Naive thymus-derived CD4-positive, alpha-beta T cell (primary cell): Measurements from ENCODE around the gene ECHS1. TPM values are rescaled to one million over a fixed set of nuclear protein-coding genes. Genes with fewer than 3 reads are reported as not detected.
"Not testable (repeated sequence)": the region's sequence is repeated elsewhere in the genome, so short reads cannot be mapped to it uniquely, and the experiment has no call there.

Experiments
- ATAC-seq: fragments of 150-1000 bp; cut with Tn5 transposase; 2 replicates; pipeline ENCODE4 v1.10.0; 2021; ENCODE audit warnings: mild to moderate bottlenecking, moderate library complexity
- CTCF ChIA-PET: fragments of 350-600 bp; sonication (Branson Sonifier 250); formaldehyde crosslinking; loops from one replicate; lab custom pipeline; 2021; ENCODE audit warnings: antibody characterized with exemption; lab: Charles Lee
- POLR2A ChIA-PET: fragments of 350-600 bp; sonication (Branson Sonifier 250); formaldehyde crosslinking; loops from one replicate; lab custom pipeline; 2021; ENCODE audit warnings: antibody characterized with exemption, inconsistent platforms; lab: Charles Lee
- DNase-seq, 9 donors: peaks; one replicate each; pipeline versions ENCODE4 v3.0.0 to v3.0.0-alpha.2; 2020 to 2022; ENCODE audit warnings: mixed read lengths in 1 of 9
- H3K27ac ChIP-seq: one replicate; pipeline ENCODE4 v1.7.0; 2013; ENCODE audit warnings: mild to moderate bottlenecking, low read depth, low read length, moderate library complexity
- H3K27me3 ChIP-seq, 2 donors: one replicate each; pipeline ENCODE4 v1.7.0; 2013; ENCODE audit warnings: low read length in 2 of 2, mild to moderate bottlenecking in 2 of 2, moderate library complexity in 2 of 2; ENCODE audit not compliant: control insufficient read depth in 2 of 2, insufficient read depth in 2 of 2
- H3K36me3 ChIP-seq, 3 experiments: 1 replicate in 2 of 3; 2 replicates in 1 of 3; pipeline ENCODE4 v1.7.0; 2013; ENCODE audit warnings: low read length in 3 of 3, mild to moderate bottlenecking in 3 of 3, moderate library complexity in 1 of 3; ENCODE audit not compliant: insufficient read depth in 3 of 3, control insufficient read depth in 2 of 3
- H3K4me1 ChIP-seq, 2 donors: one replicate each; pipeline ENCODE4 v1.7.0; 2013; ENCODE audit warnings: low read length in 2 of 2, mild to moderate bottlenecking in 2 of 2, moderate library complexity in 1 of 2; ENCODE audit not compliant: control insufficient read depth in 2 of 2, insufficient read depth in 2 of 2
- H3K4me3 ChIP-seq: 2 replicates; pipeline ENCODE4 v1.7.0; 2013; ENCODE audit warnings: mild to moderate bottlenecking, low read length
- H3K9me3 ChIP-seq, 3 experiments: 1 replicate in 2 of 3; 2 replicates in 1 of 3; pipeline ENCODE4 v1.7.0; 2013; ENCODE audit warnings: low read length in 3 of 3; ENCODE audit not compliant: control insufficient read depth in 2 of 3
- H3K27ac Mint-ChIP-seq, 9 donors: one replicate each; pipeline ENCODE4 v1.8.0; 2020 to 2022; ENCODE audit warnings: mixed read lengths in 9 of 9, mild to moderate bottlenecking in 8 of 9, moderate library complexity in 5 of 9, inconsistent platforms in 2 of 9
- H3K27me3 Mint-ChIP-seq, 5 donors: one replicate each; pipeline ENCODE4 v1.8.0; 2021 to 2022; ENCODE audit warnings: mixed read lengths in 5 of 5, mild to moderate bottlenecking in 1 of 5
- H3K36me3 Mint-ChIP-seq, 5 donors: one replicate each; pipeline ENCODE4 v1.8.0; 2020 to 2022; ENCODE audit warnings: mixed read lengths in 5 of 5, mild to moderate bottlenecking in 3 of 5, inconsistent platforms in 1 of 5
- H3K4me1 Mint-ChIP-seq, 7 donors: one replicate each; pipeline ENCODE4 v1.8.0; 2020 to 2022; ENCODE audit warnings: mixed read lengths in 7 of 7, mild to moderate bottlenecking in 3 of 7, inconsistent platforms in 1 of 7
- H3K4me3 Mint-ChIP-seq, 10 donors: one replicate each; pipeline ENCODE4 v1.8.0; 2020 to 2022; ENCODE audit warnings: mild to moderate bottlenecking in 10 of 10, mixed read lengths in 10 of 10, moderate library complexity in 6 of 10, inconsistent platforms in 2 of 10
- H3K9me3 Mint-ChIP-seq, 11 donors: one replicate each; pipeline ENCODE4 v1.8.0; 2020 to 2022; ENCODE audit warnings: mixed read lengths in 11 of 11, mild to moderate bottlenecking in 4 of 11, inconsistent platforms in 1 of 11, moderate library complexity in 1 of 11
- intact Hi-C, 2 donors: fragments of 100-400 bp; cut with micrococcal nuclease; formaldehyde crosslinking; loops; one replicate each; pipeline ENCODE4 v1.15.1; 2023
- polyA plus RNA-seq, 2 donors: library from polyadenylated mRNA; unstranded; fragments of 300-500 nt; fragmentation: Illumina TruSeq; gene quantifications; one replicate each; pipeline ENCODE4 v1.2.3, GENCODE V29; 2021
- total RNA-seq, 6 experiments: library from RNA in 5 of 6; stranded (reverse) in 5 of 6; gene quantifications; 1 replicate in 5 of 6; 2 replicates in 1 of 6; pipeline ENCODE4 v1.2.3 and lab custom pipeline; 2021 to 2026

ECHS1 gene
- total and polyA plus RNA-seq, 7 experiments from 2014 or later, result 17.5 to 104 (median 30.6) TPM

DNA sequence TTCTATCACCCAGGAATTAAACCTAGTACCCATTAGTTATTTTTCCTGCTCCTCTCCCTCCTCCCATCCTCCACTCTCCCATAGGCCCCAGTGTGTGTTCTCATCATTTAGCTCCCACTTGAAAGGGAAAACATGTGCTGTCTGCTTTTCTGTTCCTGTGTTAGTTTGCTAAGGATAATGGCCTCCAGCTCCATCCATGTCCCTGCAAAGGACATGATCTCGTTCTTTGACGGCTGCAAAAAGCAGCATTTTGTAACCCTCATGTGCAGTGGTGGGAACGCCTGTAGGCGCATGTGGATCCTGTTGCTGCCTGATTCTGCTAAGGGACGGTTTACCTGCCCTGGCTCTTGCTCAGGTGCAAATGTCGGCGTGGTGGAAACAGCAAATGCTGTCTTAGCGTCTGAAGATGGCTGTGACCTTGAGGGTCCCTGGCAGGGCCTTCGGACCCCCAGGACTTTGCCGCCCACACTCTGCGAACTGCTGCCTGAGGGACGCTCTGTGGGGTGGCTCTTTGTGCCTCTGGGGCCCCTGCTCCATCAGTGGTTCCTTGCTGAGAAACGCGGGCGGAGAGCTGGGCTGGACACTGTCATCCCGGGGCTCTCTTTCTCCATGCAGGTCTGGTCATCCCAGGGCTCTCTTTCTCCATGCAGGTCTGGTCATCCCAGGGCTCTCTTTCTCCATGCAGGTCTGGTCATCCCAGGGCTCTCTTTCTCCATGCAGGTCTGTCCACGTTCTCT is 15.2 kb upstream of the ECHS1 start:
- DNase-seq, result no peak
- Mint-ChIP-seq H3K27ac (peak overlapping the region; percentile 72 to 95 (median 90)), H3K36me3 (peaks cover 0 to 4% (median 0%) of the 10 kb centered on the region in 5 donors), H3K9me3 (no peaks in the 10 kb centered on the region), H3K27me3 (peaks cover 0 to under 1% (median 0%) of the 10 kb centered on the region in 5 donors), H3K4me3 (peak overlapping the region; percentile 80 to 90 (median 86)), H3K4me1 (peaks cover 9 to 35% (median 28%) of the 10 kb centered on the region in 7 donors)
- Histone ChIP-seq H3K4me1 (peaks cover 27 to 33% of the 10 kb centered on the region in 2 donors), H3K27me3 (no peaks in the 10 kb centered on the region), H3K9me3 (no peaks in the 10 kb centered on the region), H3K27ac (peak overlapping the region; percentile 66), H3K4me3 (peak overlapping the region; percentile 66), H3K36me3 (no peaks in the 10 kb centered on the region)
- ChIA-PET POLR2A (interaction anchor here (0.6 to 4.8 kb wide), 6 partner anchors 9 to 53 kb away, joined by 3 to 47 read pairs (median 9); partner anchors contain the start of genes CALY, ECHS1 and PAOX), CTCF (interaction anchor here (0.7 to 3.5 kb wide), 2 partner anchors 29 to 59 kb away, joined by 3 to 17 read pairs; no protein-coding TSS in a partner anchor)
- intact Hi-C loops, result no loop called here
- ATAC-seq, result no peak

DNA sequence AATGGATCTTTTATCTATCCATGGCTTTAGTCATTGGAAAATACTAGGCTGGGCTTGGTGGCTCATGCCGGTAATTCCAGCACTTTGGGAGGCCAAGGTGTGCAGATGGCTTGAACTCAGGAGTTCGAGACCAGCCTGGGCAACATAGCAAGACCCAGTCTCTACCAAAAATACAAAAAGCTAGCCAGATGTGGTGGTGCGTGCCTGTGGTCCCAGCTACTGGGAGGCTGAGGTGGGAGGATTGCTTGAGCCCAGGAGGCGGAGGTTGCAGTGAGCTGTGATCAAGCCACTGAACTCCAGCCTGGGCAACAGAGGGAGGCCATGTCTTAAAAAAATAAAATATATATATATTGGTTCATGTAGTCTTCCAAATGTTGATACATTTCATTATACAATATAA is 13.8 kb upstream of the ECHS1 start:
- POLR2A ChIA-PET, result interaction anchor here (0.8 to 4.8 kb wide), 2 partner anchors 8 to 10 kb away, joined by 3 to 47 read pairs; partner anchors contain the start of gene PAOX
- intact Hi-C loops, CTCF ChIA-PET, H3K36me3 Mint-ChIP-seq, H3K27me3 Mint-ChIP-seq, H3K27me3 ChIP-seq, H3K9me3 Mint-ChIP-seq, H3K4me3 ChIP-seq, H3K27ac Mint-ChIP-seq, H3K27ac ChIP-seq, H3K4me3 Mint-ChIP-seq, ATAC-seq, H3K36me3 ChIP-seq, H3K9me3 ChIP-seq, DNase-seq: not testable (repeated sequence)
- H3K4me1 ChIP-seq, result peaks cover 24 to 32% of the 10 kb centered on the region in 2 donors
- peaks cover 9 to 34% (median 28%) of the 10 kb centered on the region in 7 donors for H3K4me1 Mint-ChIP-seq

DNA sequence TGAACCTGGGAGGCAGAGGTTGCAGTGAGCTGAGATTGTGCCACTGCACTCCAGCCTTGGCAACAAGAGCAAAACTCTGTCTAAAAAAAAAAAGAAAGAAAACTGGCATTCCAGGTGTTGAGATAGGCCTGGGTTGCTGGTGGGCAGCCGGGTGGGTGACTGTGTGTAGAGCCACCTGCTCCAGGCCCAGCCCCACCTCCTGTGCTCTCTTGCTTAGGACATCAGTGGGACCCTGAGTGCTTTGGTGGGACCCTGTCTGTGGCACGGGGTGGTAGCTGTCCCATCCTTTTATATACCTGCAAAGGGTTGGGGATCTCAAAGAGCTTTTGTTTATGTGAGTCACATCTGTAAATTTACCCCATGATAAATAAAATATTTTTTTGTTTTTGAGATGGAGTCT is 12.1 kb upstream of the ECHS1 start:
- Mint-ChIP-seq H3K27me3 (no peaks in the 10 kb centered on the region), H3K36me3 (peaks cover 0 to 4% (median 0%) of the 10 kb centered on the region in 5 donors)
- CTCF ChIA-PET, result no interaction called here

DNA sequence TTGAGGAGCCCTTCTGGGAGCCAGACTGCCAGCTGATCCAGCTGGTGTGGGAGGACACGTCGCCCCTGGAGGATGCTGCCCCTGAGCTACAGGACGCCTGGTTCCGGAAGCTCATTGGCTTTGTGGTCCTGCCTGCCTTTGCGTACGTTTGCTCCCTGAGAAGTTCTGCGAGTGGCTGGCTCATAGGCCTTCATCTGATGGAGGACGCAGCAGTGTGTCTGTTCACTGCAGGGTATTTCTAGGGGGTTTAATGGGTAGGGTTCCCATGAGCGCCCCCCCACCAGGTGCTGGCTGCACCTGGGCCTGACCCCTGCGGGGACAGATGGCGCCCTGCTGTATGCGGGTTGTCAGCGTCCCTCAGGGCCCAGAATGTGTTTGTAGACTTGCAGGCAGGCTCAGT is 10.9 kb upstream of the ECHS1 start:
- ChIA-PET POLR2A (no interaction called here), CTCF (no interaction called here)
- no peak for DNase-seq
- no peak overlapping the region for H3K4me3 Mint-ChIP-seq
- no peaks in the 10 kb centered on the region for H3K9me3 ChIP-seq
- H3K4me3 ChIP-seq, result no peak overlapping the region
- H3K36me3 ChIP-seq, result no peaks in the 10 kb centered on the region
- no peak for ATAC-seq
- H3K9me3 Mint-ChIP-seq, result no peaks in the 10 kb centered on the region
- no peaks in the 10 kb centered on the region for H3K27me3 Mint-ChIP-seq
- peaks cover 0 to 2% (median 0%) of the 10 kb centered on the region in 5 donors for H3K36me3 Mint-ChIP-seq
- no peaks in the 10 kb centered on the region for H3K27me3 ChIP-seq
- H3K27ac Mint-ChIP-seq, result no peak overlapping the region
- intact Hi-C loops, result no loop called here
- peaks cover 7 to 9% of the 10 kb centered on the region in 2 donors for H3K4me1 ChIP-seq
- no peak overlapping the region for H3K27ac ChIP-seq
- peaks cover 5 to 17% (median 8%) of the 10 kb centered on the region in 7 donors for H3K4me1 Mint-ChIP-seq

More for the DNA sequence above, 12.1 kb upstream of the ECHS1 start:
- no peak overlapping the region for H3K27ac Mint-ChIP-seq
- H3K4me1 Mint-ChIP-seq, result peaks cover 9 to 26% (median 18%) of the 10 kb centered on the region in 7 donors
- DNase-seq (no peak), ATAC-seq (no peak)
- peaks cover 15 to 16% of the 10 kb centered on the region in 2 donors for H3K4me1 ChIP-seq
- H3K36me3 ChIP-seq, result no peaks in the 10 kb centered on the region
- POLR2A ChIA-PET, result no interaction called here
- H3K9me3 ChIP-seq, result no peaks in the 10 kb centered on the region
- no peak overlapping the region for H3K4me3 ChIP-seq
- intact Hi-C loops, result no loop called here
- no peak overlapping the region for H3K4me3 Mint-ChIP-seq
- no peaks in the 10 kb centered on the region for H3K27me3 ChIP-seq
- H3K27ac ChIP-seq, result no peak overlapping the region
- no peaks in the 10 kb centered on the region for H3K9me3 Mint-ChIP-seq

DNA sequence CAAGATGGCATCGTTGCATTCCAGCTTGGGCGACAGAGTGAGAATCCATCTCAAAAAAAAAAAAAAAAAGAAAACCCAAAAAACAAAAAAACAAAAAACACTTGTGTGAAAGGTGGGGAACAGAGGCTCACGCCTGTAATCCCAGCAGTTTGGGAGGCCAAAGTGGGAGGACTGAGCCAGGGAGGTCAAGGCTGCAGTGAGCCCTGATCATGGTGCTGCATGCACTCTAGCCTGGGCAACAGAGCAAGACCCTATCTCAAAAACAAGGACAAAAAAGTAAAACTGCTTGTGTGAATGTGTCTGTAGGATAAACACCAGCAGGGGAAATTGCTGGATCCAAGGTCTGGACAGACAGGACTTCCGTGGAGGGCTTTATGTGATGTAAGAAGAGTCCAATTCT is 10.4 kb upstream of the ECHS1 start:
- no peak for DNase-seq
- Mint-ChIP-seq H3K4me1 (peaks cover 0 to 11% (median 4%) of the 10 kb centered on the region in 7 donors), H3K4me3 (no peak overlapping the region), H3K36me3 (peaks cover 0 to 2% (median 0%) of the 10 kb centered on the region in 5 donors), H3K9me3 (no peaks in the 10 kb centered on the region), H3K27ac (no peak overlapping the region), H3K27me3 (no peaks in the 10 kb centered on the region)
- ATAC-seq, result no peak
- Histone ChIP-seq H3K4me3 (no peak overlapping the region), H3K4me1 (peaks cover 4 to 6% of the 10 kb centered on the region in 2 donors), H3K27ac (no peak overlapping the region), H3K9me3 (no peaks in the 10 kb centered on the region), H3K36me3 (peaks cover 0 to 2% (median 0%) of the 10 kb centered on the region in 3 experiments), H3K27me3 (no peaks in the 10 kb centered on the region)
- intact Hi-C loops, result no loop called here
- ChIA-PET CTCF (no interaction called here), POLR2A (no interaction called here)

DNA sequence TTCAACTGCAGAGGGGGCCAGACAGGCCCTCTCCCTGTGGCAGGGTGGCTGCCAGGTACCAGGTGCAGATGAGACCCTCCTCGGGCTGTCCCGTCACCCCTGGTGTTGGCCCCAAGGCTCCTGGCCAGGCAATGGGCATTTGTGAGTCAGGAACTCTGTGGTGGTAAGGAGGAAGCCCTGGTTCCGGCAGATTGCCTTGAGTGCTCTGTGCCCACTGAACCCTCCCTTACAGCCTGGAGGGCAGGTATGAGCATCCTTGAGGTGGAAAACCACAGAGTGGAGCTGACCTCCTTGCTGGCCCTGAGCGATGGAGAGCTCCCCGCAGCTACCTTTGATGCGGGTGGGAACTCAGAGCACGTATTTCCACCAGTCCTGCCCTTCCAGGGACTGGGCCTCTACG is 7.9 kb upstream of the ECHS1 start:
- ChIA-PET CTCF (interaction anchor here (0.6 kb wide), 1 partner anchor 52 kb away, joined by 4 read pairs; no protein-coding TSS in a partner anchor), POLR2A (interaction anchor here (6.0 kb wide), 1 partner anchor 9 kb away, joined by 47 read pairs; no protein-coding TSS in a partner anchor)
- Histone ChIP-seq H3K27me3 (no peaks in the 10 kb centered on the region), H3K4me3 (no peak overlapping the region), H3K4me1 (peaks cover 0 to 3% of the 10 kb centered on the region in 2 donors), H3K9me3 (no peaks in the 10 kb centered on the region), H3K36me3 (peaks cover 0 to 4% (median 0%) of the 10 kb centered on the region in 3 experiments), H3K27ac (no peak overlapping the region)
- ATAC-seq (no peak), DNase-seq (no peak)
- H3K4me1 Mint-ChIP-seq, result peaks cover 0 to 13% (median 4%) of the 10 kb centered on the region in 7 donors
- no peaks in the 10 kb centered on the region for H3K36me3 Mint-ChIP-seq
- H3K27ac Mint-ChIP-seq, result no peak overlapping the region
- no peaks in the 10 kb centered on the region for H3K9me3 Mint-ChIP-seq
- peak overlapping the region in 3 of 10 donors; percentile 48 to 82 (median 67) for H3K4me3 Mint-ChIP-seq
- H3K27me3 Mint-ChIP-seq, result peaks cover 0 to 3% (median 0%) of the 10 kb centered on the region in 5 donors
- intact Hi-C loops, result no loop called here
